Measurements from ENCODE around the gene TBC1D22B. TPM values are rescaled to one million over a fixed set of nuclear protein-coding genes. Genes with fewer than 3 reads are reported as not detected.

Gene TBC1D22B
- total and polyA plus RNA-seq, 7 donors, result 6.1 to 10.8 (median 7.2) TPM

Small RNA genes lying within 50 kb of the gene (small RNA-seq; reads per million reads assigned to genes)
- gene AL096712.1, result 0 reads per million in 3 donors
- gene RN7SL273P, result 0 reads per million in 3 donors

Other genes with a start within 250 kb of the TBC1D22B start
- 100 to 1,000 TPM in 1 of 4 donors, 10 to 100 TPM in 3; 17.1 to 103 (median 30.5) TPM for gene PIM1, start 87.6 kb upstream of the TBC1D22B start, total RNA-seq
- gene PIM1, start 87.6 kb upstream of the TBC1D22B start, polyA plus RNA-seq, result 10 to 100 TPM; 29.4 to 43.2 (median 40.2) TPM
- 1 to 10 TPM in 2 of 4 donors, under 1 TPM in 1, not detected in 1; 0.55 to 5.3 (median 1.1) TPM for gene TMEM217, start 372 bp downstream of the TBC1D22B start, total RNA-seq
- gene TMEM217, start 372 bp downstream of the TBC1D22B start, polyA plus RNA-seq, result under 1 TPM; 0.60 to 0.90 (median 0.69) TPM
- gene RNF8, start 96.2 kb downstream of the TBC1D22B start, total RNA-seq, result 10 to 100 TPM in 2 of 4 donors, 1 to 10 TPM in 2; 8.8 to 18.5 (median 12.7) TPM
- 10 to 100 TPM; 10.2 to 12.3 (median 11.6) TPM for gene RNF8, start 96.2 kb downstream of the TBC1D22B start, polyA plus RNA-seq
- 10 to 100 TPM; 30.8 to 33.5 (median 33.3) TPM for gene CMTR1, start 175.4 kb downstream of the TBC1D22B start, total RNA-seq
- gene CMTR1, start 175.4 kb downstream of the TBC1D22B start, polyA plus RNA-seq, result 10 to 100 TPM in 1 of 3 donors, 1 to 10 TPM in 2; 4.2 to 27.0 (median 4.8) TPM
- 10 to 100 TPM; 16.0 to 36.4 (median 22.0) TPM for gene CCDC167, start 242.1 kb downstream of the TBC1D22B start, total RNA-seq
- 10 to 100 TPM; 13.8 to 54.0 (median 30.3) TPM for gene CCDC167, start 242.1 kb downstream of the TBC1D22B start, polyA plus RNA-seq